Nephron (organoid): ENCODE data around the gene RAI14.

Experiments
- H3K27ac Mint-ChIP-seq, 3 experiments: 2 replicates each; pipeline ENCODE4 v1.8.0; 2020; ENCODE audit warnings: mixed read lengths in 3 of 3, mild to moderate bottlenecking in 2 of 3, moderate library complexity in 1 of 3
- H3K27me3 Mint-ChIP-seq: 2 replicates; pipeline ENCODE4 v1.8.0; 2021; ENCODE audit warnings: low read depth, mild to moderate bottlenecking, moderate library complexity, mixed read lengths
- H3K36me3 Mint-ChIP-seq: 2 replicates; pipeline ENCODE4 v1.8.0; 2020; ENCODE audit warnings: low read depth, mixed read lengths
- H3K4me1 Mint-ChIP-seq: 2 replicates; pipeline ENCODE4 v1.8.0; 2020; ENCODE audit warnings: mixed read lengths
- H3K4me3 Mint-ChIP-seq, 3 experiments: 2 replicates each; pipeline ENCODE4 v1.8.0; 2020; ENCODE audit warnings: mild to moderate bottlenecking in 3 of 3, mixed read lengths in 3 of 3, moderate library complexity in 2 of 3
- H3K9me3 Mint-ChIP-seq: 2 replicates; pipeline ENCODE4 v1.8.0; 2020; ENCODE audit warnings: mixed read lengths
- TF ChIP-seq, protein P1 (sequence below), 3 experiments: fragments of 200-600 bp; sonication (generic); IDR thresholded peaks; one replicate each; pipeline ENCODE4 v1.5.0; 2021; ENCODE audit warnings: antibody characterized with exemption in 3 of 3; ENCODE audit not compliant: unreplicated experiment in 3 of 3

The RAI14 gene

DNA sequence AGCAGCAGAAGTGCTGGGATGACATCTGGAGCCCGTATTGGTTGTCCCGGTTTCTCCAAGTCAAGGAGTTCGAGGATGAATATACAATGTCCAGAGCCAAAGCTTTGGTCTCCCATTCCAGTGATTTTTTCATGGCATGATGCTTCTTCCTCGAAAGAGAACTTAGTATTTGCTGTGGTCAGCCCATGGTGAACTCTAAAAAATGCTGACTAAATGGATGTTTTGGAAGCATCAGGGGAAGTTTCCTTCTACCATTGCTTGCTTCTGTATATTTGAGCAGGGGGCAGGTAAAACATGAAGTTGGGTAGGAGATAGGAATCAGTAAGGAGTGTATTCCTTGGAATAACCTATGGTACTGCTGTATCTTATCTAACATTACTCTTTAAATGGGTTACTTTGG is 191.4 kb downstream of the RAI14 start:
- H3K27me3 Mint-ChIP-seq = no peaks in the 10 kb centered on the region
- peaks cover 6% of the 10 kb centered on the region for H3K4me1 Mint-ChIP-seq

DNA sequence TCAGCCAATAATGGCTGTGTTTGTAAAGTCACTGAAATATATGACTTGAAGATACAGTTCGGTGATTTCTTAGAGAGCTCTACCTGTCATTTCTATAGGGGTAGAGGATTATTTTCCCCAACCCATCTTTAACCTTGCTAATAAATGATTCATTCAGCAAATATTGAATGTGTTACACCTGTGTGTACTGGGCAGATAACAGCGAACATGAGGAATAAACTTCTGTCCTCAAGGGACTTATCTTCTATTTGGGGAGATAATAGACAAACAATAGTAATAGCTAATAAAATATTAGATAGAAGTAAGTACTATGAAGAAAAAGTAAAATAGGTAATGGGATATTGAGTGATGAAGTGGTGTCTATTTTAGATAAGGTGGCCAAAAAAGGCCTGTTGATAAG is 192.1 kb downstream of the RAI14 start:
- Mint-ChIP-seq H3K27ac (no peak overlapping the region), H3K4me1 (peaks cover 6% of the 10 kb centered on the region), H3K36me3 (peaks cover 20% of the 10 kb centered on the region), H3K27me3 (no peaks in the 10 kb centered on the region), H3K9me3 (peaks cover 5% of the 10 kb centered on the region), H3K4me3 (no peak overlapping the region)
- TF ChIP-seq, protein P1, sequence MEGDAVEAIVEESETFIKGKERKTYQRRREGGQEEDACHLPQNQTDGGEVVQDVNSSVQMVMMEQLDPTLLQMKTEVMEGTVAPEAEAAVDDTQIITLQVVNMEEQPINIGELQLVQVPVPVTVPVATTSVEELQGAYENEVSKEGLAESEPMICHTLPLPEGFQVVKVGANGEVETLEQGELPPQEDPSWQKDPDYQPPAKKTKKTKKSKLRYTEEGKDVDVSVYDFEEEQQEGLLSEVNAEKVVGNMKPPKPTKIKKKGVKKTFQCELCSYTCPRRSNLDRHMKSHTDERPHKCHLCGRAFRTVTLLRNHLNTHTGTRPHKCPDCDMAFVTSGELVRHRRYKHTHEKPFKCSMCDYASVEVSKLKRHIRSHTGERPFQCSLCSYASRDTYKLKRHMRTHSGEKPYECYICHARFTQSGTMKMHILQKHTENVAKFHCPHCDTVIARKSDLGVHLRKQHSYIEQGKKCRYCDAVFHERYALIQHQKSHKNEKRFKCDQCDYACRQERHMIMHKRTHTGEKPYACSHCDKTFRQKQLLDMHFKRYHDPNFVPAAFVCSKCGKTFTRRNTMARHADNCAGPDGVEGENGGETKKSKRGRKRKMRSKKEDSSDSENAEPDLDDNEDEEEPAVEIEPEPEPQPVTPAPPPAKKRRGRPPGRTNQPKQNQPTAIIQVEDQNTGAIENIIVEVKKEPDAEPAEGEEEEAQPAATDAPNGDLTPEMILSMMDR (IDR thresholded peaks at IDR 0.05; ENCODE audit: unreplicated experiment in 3 of 3) = no peak

More for the DNA sequence above, 191.4 kb downstream of the RAI14 start:
- Mint-ChIP-seq H3K9me3 (peaks cover 5% of the 10 kb centered on the region), H3K36me3 (peaks cover 20% of the 10 kb centered on the region), H3K4me3 (no peak overlapping the region), H3K27ac (no peak overlapping the region)
- TF ChIP-seq, protein P1 (IDR thresholded peaks at IDR 0.05; ENCODE audit: unreplicated experiment in 3 of 3) = no peak

DNA sequence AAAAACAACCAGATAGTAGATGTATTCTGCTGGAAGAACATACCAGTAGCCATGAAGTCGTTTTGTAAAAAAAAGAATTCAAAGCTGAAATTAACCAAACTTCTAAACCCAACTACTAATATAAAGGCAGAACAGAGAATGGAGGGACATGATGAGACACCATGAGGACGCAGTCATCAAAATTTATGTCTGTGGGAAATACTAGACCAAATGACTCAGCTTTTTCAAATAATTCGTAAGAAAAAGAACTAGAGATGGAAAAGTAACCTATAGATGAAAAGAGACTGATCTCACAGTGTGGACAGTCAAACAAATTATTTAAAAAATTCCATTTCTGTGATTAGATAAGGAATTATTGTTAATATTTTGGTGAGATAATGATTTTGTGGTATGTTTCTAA is 193.1 kb downstream of the RAI14 start:
- Mint-ChIP-seq H3K9me3 (peaks cover 5% of the 10 kb centered on the region), H3K27me3 (no peaks in the 10 kb centered on the region), H3K4me3 (no peak overlapping the region), H3K4me1 (peaks cover 3% of the 10 kb centered on the region), H3K36me3 (peaks cover 20% of the 10 kb centered on the region), H3K27ac (no peak overlapping the region)
- TF ChIP-seq, protein P1 (IDR thresholded peaks at IDR 0.05; ENCODE audit: unreplicated experiment in 3 of 3) = no peak

DNA sequence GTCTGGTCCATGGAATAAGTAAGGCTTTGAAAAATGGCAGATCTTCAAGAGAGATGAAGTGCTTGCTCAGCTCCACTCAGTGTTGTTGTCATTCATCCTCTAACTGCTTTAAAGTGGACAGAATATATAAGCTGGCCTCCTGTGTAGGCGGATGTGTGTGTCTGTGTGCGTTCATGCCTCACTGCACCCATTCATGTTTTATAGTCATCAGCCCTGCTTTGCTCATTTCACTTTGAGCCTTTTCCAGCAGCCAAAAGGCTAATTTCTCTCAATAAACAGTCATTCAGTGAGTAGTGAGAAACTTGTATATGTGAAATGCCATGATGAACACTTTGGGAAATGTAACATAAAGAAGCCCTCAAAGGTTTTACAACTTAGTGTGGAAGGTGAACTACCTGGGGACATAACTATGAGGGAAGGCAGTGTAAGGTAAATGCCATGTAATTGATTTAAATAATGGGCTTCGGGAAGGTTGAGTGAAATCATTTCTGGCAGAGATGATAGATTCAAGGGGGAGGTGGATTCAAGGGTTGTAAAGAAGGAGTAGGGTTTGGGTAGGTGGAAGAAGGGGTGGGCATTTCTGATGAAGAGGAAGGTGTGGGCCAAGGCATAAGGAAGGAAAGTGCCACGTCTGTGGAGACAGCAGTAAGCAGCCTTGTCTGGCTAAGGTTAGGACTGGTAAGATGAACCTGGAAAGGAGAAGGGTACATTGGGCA is 198.5 kb downstream of the RAI14 start:
- H3K27me3 Mint-ChIP-seq = no peaks in the 10 kb centered on the region
- H3K36me3 Mint-ChIP-seq = peaks cover 9% of the 10 kb centered on the region
- H3K4me1 Mint-ChIP-seq = peaks cover 14% of the 10 kb centered on the region
- no peaks in the 10 kb centered on the region for H3K9me3 Mint-ChIP-seq
- TF ChIP-seq, protein P1 (IDR thresholded peaks at IDR 0.05; ENCODE audit: unreplicated experiment in 3 of 3) = no peak
- peak overlapping the region; percentile 19 to 64 (median 28) for H3K27ac Mint-ChIP-seq
- no peak overlapping the region for H3K4me3 Mint-ChIP-seq

DNA sequence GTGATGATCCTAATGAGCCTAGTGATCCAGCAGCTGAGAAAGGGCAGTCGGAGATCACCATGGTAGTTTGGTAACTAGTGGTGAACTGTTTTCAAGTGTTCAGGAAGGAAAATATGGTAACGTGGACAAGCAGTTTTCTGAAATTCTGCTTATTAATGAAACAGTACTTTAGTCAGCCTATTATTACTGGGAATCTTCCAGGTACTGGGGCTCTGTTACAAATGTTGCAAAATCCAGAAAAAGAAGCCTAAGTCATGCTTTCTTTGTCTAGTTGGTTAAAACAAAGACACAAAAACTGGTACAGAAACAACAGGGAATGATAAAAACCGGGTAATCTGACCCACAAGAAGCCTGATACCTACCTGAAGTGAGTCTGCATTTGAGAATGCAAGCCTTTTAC is 201.0 kb downstream of the RAI14 start:
- TF ChIP-seq, protein P1 (IDR thresholded peaks at IDR 0.05; ENCODE audit: unreplicated experiment in 3 of 3) = no peak
- Mint-ChIP-seq H3K36me3 (peaks cover 4% of the 10 kb centered on the region), H3K27me3 (peaks cover 4% of the 10 kb centered on the region), H3K9me3 (no peaks in the 10 kb centered on the region), H3K4me3 (no peak overlapping the region), H3K4me1 (peaks cover 16% of the 10 kb centered on the region), H3K27ac (no peak overlapping the region)

DNA sequence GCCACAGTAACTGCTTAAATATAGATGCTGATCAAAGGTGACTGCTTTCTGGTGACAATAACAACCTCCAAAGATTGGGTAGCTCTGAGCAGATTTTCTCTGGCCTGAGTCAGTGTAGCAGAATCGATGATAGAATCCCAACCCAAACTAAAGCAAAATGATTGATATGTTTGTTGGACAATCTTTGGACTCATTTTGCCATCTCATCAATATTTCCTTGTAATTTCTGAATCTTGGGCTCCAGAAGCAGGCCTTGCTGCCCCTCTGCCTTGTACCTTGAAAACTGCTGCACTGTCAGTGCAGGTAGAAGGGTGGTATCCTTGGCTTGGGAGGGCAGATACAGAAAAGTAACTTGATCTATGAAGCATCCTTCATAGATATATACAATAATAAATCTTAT is 201.8 kb downstream of the RAI14 start:
- peaks cover 4% of the 10 kb centered on the region for H3K27me3 Mint-ChIP-seq
- peaks cover 20% of the 10 kb centered on the region for H3K4me1 Mint-ChIP-seq
- H3K36me3 Mint-ChIP-seq = no peaks in the 10 kb centered on the region
- no peak overlapping the region for H3K4me3 Mint-ChIP-seq
- H3K9me3 Mint-ChIP-seq = no peaks in the 10 kb centered on the region
- H3K27ac Mint-ChIP-seq = no peak overlapping the region
- TF ChIP-seq, protein P1 (IDR thresholded peaks at IDR 0.05; ENCODE audit: unreplicated experiment in 3 of 3) = no peak
